Measurements from ENCODE around the gene MRGPRG. TPM values are rescaled to one million over a fixed set of nuclear protein-coding genes. Genes with fewer than 3 reads are reported as not detected.

MRGPRG gene
- total RNA-seq, 1 experiment from 2014 or later: not detected

DNA sequence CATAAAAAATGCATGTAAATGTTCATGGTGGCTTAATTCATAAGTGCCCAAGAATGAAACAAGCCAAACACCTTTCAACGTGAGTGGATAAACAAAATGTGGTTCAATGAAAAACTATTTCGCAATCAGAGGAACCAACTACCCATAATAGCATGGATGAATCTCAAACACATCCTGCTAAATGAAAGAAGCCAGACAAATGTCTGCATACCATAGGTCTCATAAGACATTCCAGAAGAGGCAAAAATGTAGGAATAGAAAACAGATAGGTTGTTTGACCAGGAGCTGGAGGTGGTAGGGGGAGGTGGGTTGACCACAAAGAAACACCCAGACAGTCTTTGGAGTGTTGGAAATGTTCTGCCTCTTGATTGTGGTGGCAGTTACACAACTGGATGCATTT lies 40.3 kb downstream of the MRGPRG start:
- Mint-ChIP-seq H3K27me3 (ENCODE audit: low read depth) (peaks cover 16% of the 10 kb centered on the region), H3K27ac (no peak overlapping the region), H3K36me3 (peaks cover 8% of the 10 kb centered on the region; the same call in 1 of the 2 replicates), H3K9me3 (peaks cover 39% of the 10 kb centered on the region), H3K4me3 (no peak overlapping the region), H3K4me1 (no peaks in the 10 kb centered on the region)
- no peak for DNase-seq (ENCODE audit: low spot score)
- TF ChIP-seq, protein P1, sequence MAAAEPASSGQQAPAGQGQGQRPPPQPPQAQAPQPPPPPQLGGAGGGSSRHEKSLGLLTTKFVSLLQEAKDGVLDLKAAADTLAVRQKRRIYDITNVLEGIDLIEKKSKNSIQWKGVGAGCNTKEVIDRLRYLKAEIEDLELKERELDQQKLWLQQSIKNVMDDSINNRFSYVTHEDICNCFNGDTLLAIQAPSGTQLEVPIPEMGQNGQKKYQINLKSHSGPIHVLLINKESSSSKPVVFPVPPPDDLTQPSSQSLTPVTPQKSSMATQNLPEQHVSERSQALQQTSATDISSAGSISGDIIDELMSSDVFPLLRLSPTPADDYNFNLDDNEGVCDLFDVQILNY (CRISPR knock-in tag; IDR thresholded peaks at IDR 0.05): no peak
- TF ChIP-seq ZNF219 (CRISPR knock-in tag; IDR thresholded peaks at IDR 0.05; ENCODE audit: borderline replicate concordance) (no peak), ZNF138 (CRISPR knock-in tag; conservative IDR thresholded peaks at IDR 0.05) (no peak), ZBTB21 (CRISPR knock-in tag; IDR thresholded peaks at IDR 0.05; ENCODE audit: borderline replicate concordance) (no peak)
- ChIA-PET POLR2A (no interaction called here), CTCF (no interaction called here)
- ATAC-seq: no peak

DNA sequence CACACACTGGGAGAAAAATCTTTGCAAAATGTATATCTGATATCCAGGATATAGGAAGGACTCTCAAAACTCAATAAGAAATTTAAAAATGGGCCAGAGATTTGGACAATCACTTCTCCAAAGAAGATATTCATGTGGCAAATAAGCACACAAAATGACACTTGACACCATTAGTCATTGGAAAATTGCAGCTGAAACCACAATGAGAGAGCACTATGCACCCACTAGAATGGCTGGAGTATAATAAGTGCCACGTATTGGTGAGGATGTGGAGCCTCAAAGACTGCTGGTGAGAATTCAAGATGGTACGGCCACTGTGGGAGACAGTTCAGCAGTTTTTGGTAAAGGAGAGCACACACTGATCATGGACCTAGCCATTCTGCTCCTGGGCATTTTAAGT lies 40.7 kb downstream of the MRGPRG start:
- CTCF ChIA-PET: no interaction called here
- Mint-ChIP-seq H3K4me3 (no peak overlapping the region), H3K27me3 (ENCODE audit: low read depth) (peaks cover 16% of the 10 kb centered on the region), H3K9me3 (peaks cover 39% of the 10 kb centered on the region), H3K27ac (no peak overlapping the region), H3K4me1 (no peaks in the 10 kb centered on the region), H3K36me3 (peaks cover 8% of the 10 kb centered on the region; the same call in 1 of the 2 replicates)
- DNase-seq (ENCODE audit: low spot score) (no peak), ATAC-seq (no peak)
- POLR2A ChIA-PET: no interaction called here
- TF ChIP-seq SOX15 (CRISPR knock-in tag; IDR thresholded peaks at IDR 0.05) (no peak), KAT7 (CRISPR knock-in tag; IDR thresholded peaks at IDR 0.05; ENCODE audit: borderline replicate concordance) (no peak), FOXK1 (CRISPR knock-in tag; IDR thresholded peaks at IDR 0.05) (no peak), MYBL2 (CRISPR knock-in tag; IDR thresholded peaks at IDR 0.05) (no peak), CREM (CRISPR knock-in tag; IDR thresholded peaks at IDR 0.05) (no peak)

DNA sequence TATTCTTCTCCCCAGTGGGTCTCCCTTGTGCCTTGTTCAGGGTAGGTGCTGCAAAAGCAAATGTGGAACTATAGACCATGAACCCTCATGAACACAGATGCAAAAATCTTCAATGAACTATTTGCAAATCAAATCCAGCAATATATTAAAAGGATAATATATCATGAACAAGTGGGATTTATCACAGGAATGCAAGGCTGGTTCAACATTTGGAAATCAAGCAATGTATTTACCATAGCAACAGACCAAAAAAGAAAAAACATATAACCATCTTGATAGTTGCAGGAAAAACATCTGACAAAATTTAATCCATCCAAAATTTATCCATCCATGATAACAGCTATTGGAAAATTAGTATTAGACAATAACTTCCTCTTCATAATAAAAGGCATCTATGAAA lies 42.1 kb downstream of the MRGPRG start:
- peaks cover 39% of the 10 kb centered on the region for H3K9me3 Mint-ChIP-seq
- no peak overlapping the region for H3K4me3 Mint-ChIP-seq
- peaks cover 8% of the 10 kb centered on the region; the same call in 1 of the 2 replicates for H3K36me3 Mint-ChIP-seq
- POLR2A ChIA-PET: no interaction called here
- TF ChIP-seq, protein P2, sequence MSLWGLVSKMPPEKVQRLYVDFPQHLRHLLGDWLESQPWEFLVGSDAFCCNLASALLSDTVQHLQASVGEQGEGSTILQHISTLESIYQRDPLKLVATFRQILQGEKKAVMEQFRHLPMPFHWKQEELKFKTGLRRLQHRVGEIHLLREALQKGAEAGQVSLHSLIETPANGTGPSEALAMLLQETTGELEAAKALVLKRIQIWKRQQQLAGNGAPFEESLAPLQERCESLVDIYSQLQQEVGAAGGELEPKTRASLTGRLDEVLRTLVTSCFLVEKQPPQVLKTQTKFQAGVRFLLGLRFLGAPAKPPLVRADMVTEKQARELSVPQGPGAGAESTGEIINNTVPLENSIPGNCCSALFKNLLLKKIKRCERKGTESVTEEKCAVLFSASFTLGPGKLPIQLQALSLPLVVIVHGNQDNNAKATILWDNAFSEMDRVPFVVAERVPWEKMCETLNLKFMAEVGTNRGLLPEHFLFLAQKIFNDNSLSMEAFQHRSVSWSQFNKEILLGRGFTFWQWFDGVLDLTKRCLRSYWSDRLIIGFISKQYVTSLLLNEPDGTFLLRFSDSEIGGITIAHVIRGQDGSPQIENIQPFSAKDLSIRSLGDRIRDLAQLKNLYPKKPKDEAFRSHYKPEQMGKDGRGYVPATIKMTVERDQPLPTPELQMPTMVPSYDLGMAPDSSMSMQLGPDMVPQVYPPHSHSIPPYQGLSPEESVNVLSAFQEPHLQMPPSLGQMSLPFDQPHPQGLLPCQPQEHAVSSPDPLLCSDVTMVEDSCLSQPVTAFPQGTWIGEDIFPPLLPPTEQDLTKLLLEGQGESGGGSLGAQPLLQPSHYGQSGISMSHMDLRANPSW (CRISPR knock-in tag; conservative IDR thresholded peaks at IDR 0.05; ENCODE audit: low read depth): no peak
- no peak for TF ChIP-seq TEAD1 (CRISPR knock-in tag; IDR thresholded peaks at IDR 0.05)
- no peak for TF ChIP-seq MXD4 (CRISPR knock-in tag; IDR thresholded peaks at IDR 0.05; ENCODE audit: borderline replicate concordance)
- no peak for TF ChIP-seq JUN (CRISPR knock-in tag; IDR thresholded peaks at IDR 0.05)
- TF ChIP-seq PRRX2 (CRISPR knock-in tag; IDR thresholded peaks at IDR 0.05): no peak
- TF ChIP-seq, protein P3, sequence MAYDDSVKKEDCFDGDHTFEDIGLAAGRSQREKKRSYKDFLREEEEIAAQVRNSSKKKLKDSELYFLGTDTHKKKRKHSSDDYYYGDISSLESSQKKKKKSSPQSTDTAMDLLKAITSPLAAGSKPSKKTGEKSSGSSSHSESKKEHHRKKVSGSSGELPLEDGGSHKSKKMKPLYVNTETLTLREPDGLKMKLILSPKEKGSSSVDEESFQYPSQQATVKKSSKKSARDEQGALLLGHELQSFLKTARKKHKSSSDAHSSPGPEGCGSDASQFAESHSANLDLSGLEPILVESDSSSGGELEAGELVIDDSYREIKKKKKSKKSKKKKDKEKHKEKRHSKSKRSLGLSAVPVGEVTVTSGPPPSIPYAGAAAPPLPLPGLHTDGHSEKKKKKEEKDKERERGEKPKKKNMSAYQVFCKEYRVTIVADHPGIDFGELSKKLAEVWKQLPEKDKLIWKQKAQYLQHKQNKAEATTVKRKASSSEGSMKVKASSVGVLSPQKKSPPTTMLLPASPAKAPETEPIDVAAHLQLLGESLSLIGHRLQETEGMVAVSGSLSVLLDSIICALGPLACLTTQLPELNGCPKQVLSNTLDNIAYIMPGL (CRISPR knock-in tag; IDR thresholded peaks at IDR 0.05): no peak
- TF ChIP-seq TEAD4 (CRISPR knock-in tag; IDR thresholded peaks at IDR 0.05): no peak
- TF ChIP-seq, protein P4, sequence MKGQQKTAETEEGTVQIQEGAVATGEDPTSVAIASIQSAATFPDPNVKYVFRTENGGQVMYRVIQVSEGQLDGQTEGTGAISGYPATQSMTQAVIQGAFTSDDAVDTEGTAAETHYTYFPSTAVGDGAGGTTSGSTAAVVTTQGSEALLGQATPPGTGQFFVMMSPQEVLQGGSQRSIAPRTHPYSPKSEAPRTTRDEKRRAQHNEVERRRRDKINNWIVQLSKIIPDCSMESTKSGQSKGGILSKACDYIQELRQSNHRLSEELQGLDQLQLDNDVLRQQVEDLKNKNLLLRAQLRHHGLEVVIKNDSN (CRISPR knock-in tag; IDR thresholded peaks at IDR 0.05): no peak
- TF ChIP-seq, protein P5, sequence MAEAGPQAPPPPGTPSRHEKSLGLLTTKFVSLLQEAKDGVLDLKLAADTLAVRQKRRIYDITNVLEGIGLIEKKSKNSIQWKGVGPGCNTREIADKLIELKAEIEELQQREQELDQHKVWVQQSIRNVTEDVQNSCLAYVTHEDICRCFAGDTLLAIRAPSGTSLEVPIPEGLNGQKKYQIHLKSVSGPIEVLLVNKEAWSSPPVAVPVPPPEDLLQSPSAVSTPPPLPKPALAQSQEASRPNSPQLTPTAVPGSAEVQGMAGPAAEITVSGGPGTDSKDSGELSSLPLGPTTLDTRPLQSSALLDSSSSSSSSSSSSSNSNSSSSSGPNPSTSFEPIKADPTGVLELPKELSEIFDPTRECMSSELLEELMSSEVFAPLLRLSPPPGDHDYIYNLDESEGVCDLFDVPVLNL (CRISPR knock-in tag; IDR thresholded peaks at IDR 0.05; ENCODE audit: borderline replicate concordance, low read depth): no peak
- no peak for TF ChIP-seq IRF2 (CRISPR knock-in tag; IDR thresholded peaks at IDR 0.05; ENCODE audit: borderline replicate concordance, low read depth)
- ATAC-seq (no peak), DNase-seq (ENCODE audit: low spot score) (no peak)
- CTCF ChIA-PET: interaction anchor here (0.9 kb wide), 1 partner anchor 18 kb away, joined by 3 read pairs; no protein-coding TSS in a partner anchor
- no peaks in the 10 kb centered on the region for H3K4me1 Mint-ChIP-seq
- H3K27ac Mint-ChIP-seq: no peak overlapping the region
- H3K27me3 Mint-ChIP-seq (ENCODE audit: low read depth): peaks cover 19% of the 10 kb centered on the region
